DND-41 (cell line): ENCODE measurements around the gene GOLGA6C.
"Not testable (repeated sequence)": the region's sequence is repeated elsewhere in the genome, so short reads cannot be mapped to it uniquely, and the experiment has no call there.

ENCODE experiments used
- EZH2 ChIP-seq: IDR thresholded peaks from 3 replicates; pipeline ENCODE4 v1.6.1; 2012; ENCODE audit warnings: borderline replicate concordance, low read depth, mild to moderate bottlenecking, moderate library complexity, low read length, inconsistent platforms; ENCODE audit not compliant: severe bottlenecking
- TF ChIP-seq, protein P1 (sequence below): IDR thresholded peaks from 2 replicates; pipeline ENCODE4 v1.5.1; 2012; ENCODE audit warnings: borderline replicate concordance, low read length, moderate library complexity, mild to moderate bottlenecking; ENCODE audit not compliant: poor library complexity, severe bottlenecking; ENCODE audit errors: extremely low read depth

DNA sequence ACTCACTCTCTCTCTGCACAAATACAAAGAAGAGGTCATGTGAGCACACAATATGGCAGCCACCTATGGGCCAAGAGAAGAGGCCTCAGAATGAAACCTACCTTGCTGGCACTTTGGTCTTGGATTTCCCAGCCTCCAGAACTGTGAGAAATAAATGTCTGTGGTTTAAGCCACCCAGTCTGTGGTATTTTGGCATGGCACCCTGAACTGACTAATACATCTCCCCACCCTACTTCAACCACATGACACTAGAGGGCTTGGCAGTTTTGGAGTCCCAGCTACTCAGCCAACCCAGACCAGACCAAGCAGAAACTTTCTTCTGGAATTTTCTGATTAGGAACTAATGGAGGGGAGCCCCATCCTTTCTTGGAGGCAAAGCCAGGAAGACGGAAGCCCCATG is 54.4 kb downstream of the GOLGA6C start:
- TF ChIP-seq, protein P1, sequence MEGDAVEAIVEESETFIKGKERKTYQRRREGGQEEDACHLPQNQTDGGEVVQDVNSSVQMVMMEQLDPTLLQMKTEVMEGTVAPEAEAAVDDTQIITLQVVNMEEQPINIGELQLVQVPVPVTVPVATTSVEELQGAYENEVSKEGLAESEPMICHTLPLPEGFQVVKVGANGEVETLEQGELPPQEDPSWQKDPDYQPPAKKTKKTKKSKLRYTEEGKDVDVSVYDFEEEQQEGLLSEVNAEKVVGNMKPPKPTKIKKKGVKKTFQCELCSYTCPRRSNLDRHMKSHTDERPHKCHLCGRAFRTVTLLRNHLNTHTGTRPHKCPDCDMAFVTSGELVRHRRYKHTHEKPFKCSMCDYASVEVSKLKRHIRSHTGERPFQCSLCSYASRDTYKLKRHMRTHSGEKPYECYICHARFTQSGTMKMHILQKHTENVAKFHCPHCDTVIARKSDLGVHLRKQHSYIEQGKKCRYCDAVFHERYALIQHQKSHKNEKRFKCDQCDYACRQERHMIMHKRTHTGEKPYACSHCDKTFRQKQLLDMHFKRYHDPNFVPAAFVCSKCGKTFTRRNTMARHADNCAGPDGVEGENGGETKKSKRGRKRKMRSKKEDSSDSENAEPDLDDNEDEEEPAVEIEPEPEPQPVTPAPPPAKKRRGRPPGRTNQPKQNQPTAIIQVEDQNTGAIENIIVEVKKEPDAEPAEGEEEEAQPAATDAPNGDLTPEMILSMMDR: not testable (repeated sequence)
- not testable (repeated sequence) for TF ChIP-seq EZH2
